Measurements from ENCODE around the gene DAB1. TPM values are rescaled to one million over a fixed set of nuclear protein-coding genes. Genes with fewer than 3 reads are reported as not detected.

Gene DAB1
- total and polyA plus RNA-seq, 10 of the 15 experiments (the other 5 are each of a cell fraction or from before 2014, with no cell fraction given): 0.02 to 0.10 (median 0.03) TPM; not detected in 5

DNA sequence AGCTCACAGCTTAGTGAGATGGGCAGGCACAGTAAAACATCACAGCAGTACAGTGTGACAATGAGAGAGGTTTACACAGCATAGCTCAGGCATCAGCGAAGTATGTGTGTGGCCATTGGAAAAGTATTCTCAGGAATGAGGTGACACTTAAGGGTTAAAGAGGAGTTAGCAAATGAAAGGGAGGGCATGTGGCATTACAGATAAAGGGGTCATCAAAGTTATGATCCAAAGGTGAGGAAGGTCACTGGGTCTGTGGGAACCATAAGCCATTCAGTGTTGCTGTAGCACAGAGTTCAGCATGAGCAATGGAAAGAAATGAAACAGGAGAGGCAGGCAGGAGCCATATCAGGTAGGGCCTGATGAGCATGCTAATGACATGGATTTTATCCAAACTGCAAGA is 453.6 kb downstream of the DAB1 start:
- ChIA-PET CTCF (interaction anchor here (1.3 kb wide), 1 partner anchor 138 kb away, joined by 6 read pairs; no protein-coding TSS in a partner anchor), SMC1A (ENCODE audit: uncharacterized antibody, unreplicated experiment) (interaction anchor here (1.3 kb wide), 1 partner anchor 137 kb away, joined by 4 read pairs; no protein-coding TSS in a partner anchor), POLR2A (no interaction called here), RAD21 (ENCODE audit: unreplicated experiment) (interaction anchor here (1.3 kb wide), 1 partner anchor 137 kb away, joined by 3 read pairs; no protein-coding TSS in a partner anchor)
- H3K36me3 ChIP-seq (ENCODE audit: control insufficient read depth in 2 of 2, insufficient read depth in 2 of 2, low read length in 1 of 2): no peaks in the 10 kb centered on the region
- FAIRE-seq (no peak), DNase-seq (ENCODE audit: low read depth, low spot score) (no peak), ATAC-seq (no peak)
- in situ Hi-C loops (cut with MboI): no loop called here
- H3K4me1 ChIP-seq (ENCODE audit: control insufficient read depth, insufficient read depth, low read length): no peaks in the 10 kb centered on the region
- H3K27me3 ChIP-seq (replicated peaks in 1 of 2; ENCODE audit: control insufficient read depth in 2 of 2, insufficient read depth in 2 of 2, low read length in 1 of 2): no peaks in the 10 kb centered on the region; a peak in 1 of 4 replicates
- no TSS peak for BruUV-seq (replicated peaks)
- WGBS (ENCODE audit: insufficient coverage, insufficient replicate concordance, low lambda C conversion rate, missing lambda C conversion rate): 0% methylated on average over 1 of the region's 1 CpG
- intact Hi-C loops (cut with micrococcal nuclease; ENCODE audit: unreplicated experiment): loop anchor here (2.0 kb wide), 1 partner anchor 137 kb away; no protein-coding TSS in a partner anchor
- H3K9ac ChIP-seq (ENCODE audit: control insufficient read depth, insufficient read depth, low read length): no peak overlapping the region
- no peak overlapping the region for H3K4me2 ChIP-seq (ENCODE audit: control insufficient read depth, insufficient read depth)
- no peak overlapping the region for H3K4me3 ChIP-seq
- H3K9me3 ChIP-seq (replicated peaks; ENCODE audit: control insufficient read depth, insufficient read depth, low read length): no peaks in the 10 kb centered on the region
- no peaks in the 10 kb centered on the region for H3K79me2 ChIP-seq (ENCODE audit: control insufficient read depth, insufficient read depth, low read length)
- H2AFZ ChIP-seq (ENCODE audit: control insufficient read depth, low read depth, low read length): no peak overlapping the region
- H4K20me1 ChIP-seq (ENCODE audit: control insufficient read depth, insufficient read depth): no peaks in the 10 kb centered on the region
- no peak overlapping the region for H3K27ac ChIP-seq (ENCODE audit: control insufficient read depth, insufficient read depth)
- no peak for TF ChIP-seq FOXM1 (IDR thresholded peaks at IDR 0.05; ENCODE audit: low read depth, low read length)

- ATAC-seq (no peak), FAIRE-seq (no peak), DNase-seq (ENCODE audit: low read depth, low spot score) (no peak)
- H3K9ac ChIP-seq (ENCODE audit: control insufficient read depth, insufficient read depth, low read length): no peak overlapping the region
- RAD21 ChIA-PET (ENCODE audit: unreplicated experiment): interaction anchor here (1.1 kb wide), 1 partner anchor 137 kb away, joined by 5 read pairs; no protein-coding TSS in a partner anchor
- no peak overlapping the region for H3K27ac ChIP-seq (ENCODE audit: control insufficient read depth, insufficient read depth)
- intact Hi-C loops (cut with micrococcal nuclease; ENCODE audit: unreplicated experiment): no loop called here
- CTCF ChIA-PET: interaction anchor here (1.0 to 4.6 kb wide), 9 partner anchors 11 to 177 kb away, joined by 3 to 35 read pairs (median 4); no protein-coding TSS in a partner anchor
- no peak overlapping the region for H3K4me2 ChIP-seq (ENCODE audit: control insufficient read depth, insufficient read depth)
- H2AFZ ChIP-seq (ENCODE audit: control insufficient read depth, low read depth, low read length): no peak overlapping the region
- no peak overlapping the region for H3K4me3 ChIP-seq
- WGBS (ENCODE audit: insufficient coverage, insufficient replicate concordance, low lambda C conversion rate, missing lambda C conversion rate): 23% methylated on average over 2 of the region's 2 CpGs
- POLR2A ChIA-PET: no interaction called here
- H3K79me2 ChIP-seq (ENCODE audit: control insufficient read depth, insufficient read depth, low read length): no peaks in the 10 kb centered on the region
- no peaks in the 10 kb centered on the region for H3K4me1 ChIP-seq (ENCODE audit: control insufficient read depth, insufficient read depth, low read length)
- SMC1A ChIA-PET (ENCODE audit: uncharacterized antibody, unreplicated experiment): interaction anchor here (2.1 kb wide), 1 partner anchor 136 kb away, joined by 16 read pairs; no protein-coding TSS in a partner anchor
- no peaks in the 10 kb centered on the region; a peak in 1 of 4 replicates for H3K27me3 ChIP-seq (replicated peaks in 1 of 2; ENCODE audit: control insufficient read depth in 2 of 2, insufficient read depth in 2 of 2, low read length in 1 of 2)
- no peaks in the 10 kb centered on the region for H4K20me1 ChIP-seq (ENCODE audit: control insufficient read depth, insufficient read depth)
- no peaks in the 10 kb centered on the region for H3K9me3 ChIP-seq (replicated peaks; ENCODE audit: control insufficient read depth, insufficient read depth, low read length)
- in situ Hi-C loops (cut with MboI): no loop called here
- no TSS peak for BruUV-seq (replicated peaks)
- no peaks in the 10 kb centered on the region for H3K36me3 ChIP-seq (ENCODE audit: control insufficient read depth in 2 of 2, insufficient read depth in 2 of 2, low read length in 1 of 2)
- TF ChIP-seq USF1 (IDR thresholded peaks at IDR 0.05; ENCODE audit: borderline replicate concordance, extremely low read length, insufficient read depth, low read depth, low read length) (no peak), BCL11A (IDR thresholded peaks at IDR 0.05; ENCODE audit: low read depth, low read length) (no peak), CHD4 (IDR thresholded peaks at IDR 0.05) (no peak), POLR2AphosphoS5 (IDR thresholded peaks at IDR 0.05; ENCODE audit: low read length) (no peak), DPF2 (IDR thresholded peaks at IDR 0.05) (no peak), TBL1XR1 (IDR thresholded peaks at IDR 0.05; ENCODE audit: low read depth, low read length) (no peak), PAX8 (IDR thresholded peaks at IDR 0.05) (no peak), BHLHE40 (IDR thresholded peaks at IDR 0.05; ENCODE audit: borderline replicate concordance in 1 of 2, low read depth in 2 of 2, low read length in 1 of 2) (no peak), YBX1 (IDR thresholded peaks at IDR 0.05) (no peak), ASH2L (IDR thresholded peaks at IDR 0.05; ENCODE audit: borderline replicate concordance, low read depth) (no peak), SMARCA5 (IDR thresholded peaks at IDR 0.05) (no peak), KLF5 (IDR thresholded peaks at IDR 0.05; ENCODE audit: partially characterized antibody) (no peak), NR2C2 (IDR thresholded peaks at IDR 0.05; ENCODE audit: borderline replicate concordance, control insufficient read depth, insufficient read length, low read depth) (no peak)
- TF ChIP-seq, protein P1, sequence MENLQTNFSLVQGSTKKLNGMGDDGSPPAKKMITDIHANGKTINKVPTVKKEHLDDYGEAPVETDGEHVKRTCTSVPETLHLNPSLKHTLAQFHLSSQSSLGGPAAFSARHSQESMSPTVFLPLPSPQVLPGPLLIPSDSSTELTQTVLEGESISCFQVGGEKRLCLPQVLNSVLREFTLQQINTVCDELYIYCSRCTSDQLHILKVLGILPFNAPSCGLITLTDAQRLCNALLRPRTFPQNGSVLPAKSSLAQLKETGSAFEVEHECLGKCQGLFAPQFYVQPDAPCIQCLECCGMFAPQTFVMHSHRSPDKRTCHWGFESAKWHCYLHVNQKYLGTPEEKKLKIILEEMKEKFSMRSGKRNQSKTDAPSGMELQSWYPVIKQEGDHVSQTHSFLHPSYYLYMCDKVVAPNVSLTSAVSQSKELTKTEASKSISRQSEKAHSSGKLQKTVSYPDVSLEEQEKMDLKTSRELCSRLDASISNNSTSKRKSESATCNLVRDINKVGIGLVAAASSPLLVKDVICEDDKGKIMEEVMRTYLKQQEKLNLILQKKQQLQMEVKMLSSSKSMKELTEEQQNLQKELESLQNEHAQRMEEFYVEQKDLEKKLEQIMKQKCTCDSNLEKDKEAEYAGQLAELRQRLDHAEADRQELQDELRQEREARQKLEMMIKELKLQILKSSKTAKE (IDR thresholded peaks at IDR 0.05; ENCODE audit: low read depth, poor library complexity, severe bottlenecking): no peak
These were observed 454.9 kb downstream of the DAB1 start for GRCh38 chr1:56968878-56969495.
